Fibroblast of skin of left biceps (primary cell): ENCODE results near the gene KRT79.

Experiments
- DNase-seq, 2 experiments: peaks; one replicate each; pipeline ENCODE4 v3.0.0-alpha.2; 2013; ENCODE audit warnings: low read depth in 2 of 2

KRT79 gene

GRCh38 chr12:52771505-52771904, 62.6 kb downstream of the KRT79 start:
- no peak for DNase-seq
